ENCODE measurements around the gene SKAP2.

- no peak for TF ChIP-seq CTCF (optimal IDR thresholded peaks at IDR 0.05 in 1 of 3, IDR thresholded peaks at IDR 0.05 in 1 of 3, conservative IDR thresholded peaks at IDR 0.05 in 1 of 3; ENCODE audit: extremely low read depth in 1 of 3, insufficient read depth in 2 of 3, low read length in 3 of 3)
- TF ChIP-seq EZH2 (IDR thresholded peaks at IDR 0.05; ENCODE audit: low read length): no peak
These were observed 201.7 kb downstream of the SKAP2 start for GRCh38 chr7:26662646-26663045.

Data from keratinocyte (primary cell).